IPS DF 4.7 (cell line): ENCODE measurements around the gene ZRANB1.

Experiments used
- DNase-seq: peaks from one replicate; pipeline ENCODE4 v3.0.0-alpha.2; 2013; ENCODE audit warnings: low spot score; ENCODE audit errors: extremely low read depth

Gene ZRANB1

GRCh38 chr10:125033146-125033924 lies 91.4 kb downstream of the ZRANB1 start:
- no peak for DNase-seq

GRCh38 chr10:125034675-125035074 lies 92.8 kb downstream of the ZRANB1 start:
- no peak for DNase-seq

- DNase-seq = no peak
Observed at GRCh38 chr10:125035136-125035535, 93.2 kb downstream of the ZRANB1 start.

GRCh38 chr10:125035588-125036295 lies 93.8 kb downstream of the ZRANB1 start:
- DNase-seq = no peak

GRCh38 chr10:125037145-125037877 lies 95.4 kb downstream of the ZRANB1 start:
- DNase-seq = no peak
